GM15510 (cell line): ENCODE measurements around the gene ZNF892.

Experiments used
- POLR2A ChIP-seq: IDR thresholded peaks from 3 replicates; pipeline ENCODE4 v1.6.1; 2011; ENCODE audit warnings: borderline replicate concordance; ENCODE audit not compliant: insufficient read length; ENCODE audit errors: extremely low read depth

Gene ZNF892

DNA sequence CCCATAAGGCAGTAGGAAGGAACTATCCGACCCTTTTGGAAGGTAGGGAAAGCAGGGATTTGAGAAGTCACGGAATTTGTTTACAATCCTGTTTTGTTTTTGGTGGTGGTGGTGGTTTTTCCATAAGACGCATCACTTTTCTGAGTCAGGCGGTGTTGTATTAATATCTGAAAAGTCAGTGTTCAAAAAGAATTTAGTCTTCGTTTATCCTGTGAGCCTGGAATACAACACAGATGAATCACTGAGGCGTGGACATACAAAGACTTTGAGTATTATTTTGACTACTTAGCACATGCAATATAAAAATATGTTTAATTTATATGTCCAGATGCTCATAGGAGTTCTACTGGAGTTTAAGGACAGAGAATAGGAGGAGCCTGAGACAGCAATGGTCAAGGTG, 785 bp downstream of the ZNF892 start:
- no peak for TF ChIP-seq POLR2A

DNA sequence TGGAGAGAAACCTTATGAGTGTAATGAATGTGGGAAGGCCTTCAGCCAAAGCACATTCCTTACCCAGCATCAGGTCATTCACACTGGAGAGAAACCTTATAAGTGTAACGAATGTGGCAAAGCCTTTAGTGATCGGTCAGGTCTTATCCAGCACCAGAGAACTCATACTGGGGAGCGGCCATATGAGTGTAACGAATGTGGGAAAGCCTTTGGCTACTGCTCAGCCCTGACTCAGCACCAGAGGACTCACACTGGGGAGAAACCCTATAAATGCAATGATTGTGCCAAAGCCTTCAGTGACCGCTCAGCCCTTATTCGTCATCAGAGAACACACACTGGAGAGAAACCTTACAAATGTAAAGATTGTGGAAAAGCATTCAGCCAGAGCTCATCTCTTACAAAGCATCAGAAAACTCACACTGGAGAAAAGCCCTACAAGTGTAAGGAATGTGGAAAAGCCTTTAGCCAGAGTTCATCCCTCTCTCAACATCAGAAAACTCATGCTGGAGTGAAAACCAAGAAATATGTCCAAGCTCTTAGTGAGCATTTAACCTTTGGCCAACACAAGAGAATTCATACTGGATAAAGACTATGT, 7.8 kb downstream of the ZNF892 start:
- no peak for TF ChIP-seq POLR2A

DNA sequence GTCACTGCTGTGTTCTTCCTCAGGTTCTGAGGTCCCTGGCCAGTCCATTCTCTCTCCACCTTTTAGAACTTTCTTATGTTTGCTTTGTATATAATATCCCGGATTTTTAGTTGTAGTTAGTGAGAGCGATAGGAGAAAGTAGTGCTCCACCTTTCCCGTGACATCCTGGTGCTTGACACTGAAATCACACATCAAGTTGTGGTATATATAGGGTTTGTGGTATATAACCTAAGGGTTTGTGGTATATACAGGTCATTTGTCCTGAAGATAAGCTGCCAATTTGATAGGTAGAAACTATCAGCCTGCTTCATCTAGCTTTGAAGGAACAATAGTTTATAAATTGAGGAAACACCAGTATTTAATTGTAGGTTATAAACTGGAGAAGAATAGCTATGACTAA, 13.1 kb downstream of the ZNF892 start:
- no peak for TF ChIP-seq POLR2A

DNA sequence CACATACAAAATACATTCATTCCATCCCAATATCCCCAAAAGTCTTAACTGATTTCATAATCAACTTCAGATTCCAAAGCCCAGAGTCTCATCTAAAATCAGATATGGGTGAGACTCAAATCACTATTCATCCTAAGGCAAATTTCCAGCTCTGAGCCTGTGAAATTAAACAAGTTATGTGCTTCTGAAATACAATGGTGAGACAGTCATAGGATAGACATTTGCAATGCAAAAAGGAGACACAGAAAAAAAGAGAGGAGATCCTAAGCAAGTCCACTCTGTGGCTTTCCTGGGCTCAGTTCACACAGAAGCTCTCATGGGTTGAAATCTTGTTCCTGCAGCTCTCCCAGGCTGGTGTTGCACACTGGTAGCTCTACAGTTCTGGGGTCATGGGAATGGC, 18.3 kb downstream of the ZNF892 start:
- no peak for TF ChIP-seq POLR2A

DNA sequence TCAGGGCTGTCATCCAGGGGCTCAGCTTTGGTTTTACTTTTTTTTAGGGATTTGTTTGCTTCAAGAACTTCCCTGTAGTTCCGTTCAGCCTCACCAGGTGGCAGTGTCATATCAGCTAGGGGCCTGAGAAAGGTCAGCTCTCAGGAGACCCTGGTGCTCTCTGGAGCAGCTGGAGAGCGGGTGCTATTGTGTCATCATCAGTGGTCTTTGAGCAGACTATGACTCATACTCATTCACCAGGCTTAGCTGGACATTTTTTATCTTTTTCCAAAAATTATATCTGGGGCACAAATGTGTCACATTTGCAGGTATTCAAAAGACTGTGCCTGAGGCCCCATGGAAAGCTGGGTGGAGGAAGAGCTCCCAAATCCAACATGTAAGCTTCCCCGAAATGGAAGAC, 24.4 kb downstream of the ZNF892 start:
- no peak for TF ChIP-seq POLR2A

GRCh38 chr2:95232232-95232631, 24.9 kb downstream of the ZNF892 start:
- TF ChIP-seq POLR2A = no peak

- no peak for TF ChIP-seq POLR2A
Measured at GRCh38 chr2:95234286-95234785, 27.0 kb downstream of the ZNF892 start.

DNA sequence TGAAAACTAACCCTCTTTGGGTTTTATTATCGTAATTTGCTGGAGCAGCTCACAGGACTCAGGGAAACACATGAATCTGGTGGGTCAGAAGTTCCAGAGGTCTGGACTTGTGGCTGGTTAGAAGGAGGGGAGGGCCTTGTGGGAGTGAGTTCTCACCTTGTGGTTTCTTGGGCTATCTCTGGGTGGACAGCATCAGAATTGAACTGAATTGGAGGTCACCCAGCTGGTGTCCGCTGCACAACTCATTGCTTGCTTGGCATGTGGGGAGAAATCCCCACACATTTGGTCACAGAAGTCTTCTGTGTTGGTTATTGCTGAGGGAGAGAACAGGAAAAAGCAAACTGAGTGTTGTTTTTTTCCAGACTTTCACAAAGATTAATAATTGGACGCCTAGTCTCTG, 27.5 kb downstream of the ZNF892 start:
- no peak for TF ChIP-seq POLR2A

DNA sequence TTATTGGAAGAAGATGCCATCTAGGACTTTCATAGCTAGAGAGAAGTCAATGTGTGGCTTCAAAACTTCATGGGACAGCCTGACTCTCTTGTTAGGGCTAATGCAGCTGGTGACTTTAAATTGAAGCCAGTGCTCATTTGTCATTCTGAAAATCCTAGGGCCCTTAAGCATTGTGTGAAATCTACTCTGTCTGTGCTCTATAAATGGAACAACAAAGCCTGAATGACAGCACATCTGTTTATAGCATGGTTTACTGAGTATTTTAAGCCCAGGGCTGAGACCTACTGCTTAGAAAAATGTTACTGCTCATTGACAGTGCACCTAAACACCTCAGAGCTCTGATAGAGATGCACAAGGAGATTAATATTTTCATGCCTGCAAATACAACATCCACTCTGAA, 30.8 kb downstream of the ZNF892 start:
- no peak for TF ChIP-seq POLR2A

DNA sequence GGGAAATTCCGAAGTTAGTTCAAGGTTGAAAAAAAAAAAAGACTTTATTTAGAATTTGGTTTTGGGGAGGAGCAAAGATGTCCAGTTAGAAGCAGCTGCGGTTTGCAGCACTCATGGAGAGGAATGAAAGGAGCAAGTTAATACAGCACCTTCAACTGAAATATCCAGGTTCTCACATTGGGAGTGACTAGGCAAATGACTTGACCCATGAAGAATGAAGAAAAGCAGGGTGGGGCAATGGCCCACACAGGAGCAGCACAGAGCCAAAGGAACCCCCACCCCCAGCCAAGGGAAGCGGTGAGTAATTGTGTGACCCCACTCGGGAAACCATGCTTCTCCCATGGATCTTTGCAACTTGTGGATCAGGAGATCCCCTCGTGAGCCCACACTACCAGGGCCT, 32.8 kb downstream of the ZNF892 start:
- TF ChIP-seq POLR2A = no peak

DNA sequence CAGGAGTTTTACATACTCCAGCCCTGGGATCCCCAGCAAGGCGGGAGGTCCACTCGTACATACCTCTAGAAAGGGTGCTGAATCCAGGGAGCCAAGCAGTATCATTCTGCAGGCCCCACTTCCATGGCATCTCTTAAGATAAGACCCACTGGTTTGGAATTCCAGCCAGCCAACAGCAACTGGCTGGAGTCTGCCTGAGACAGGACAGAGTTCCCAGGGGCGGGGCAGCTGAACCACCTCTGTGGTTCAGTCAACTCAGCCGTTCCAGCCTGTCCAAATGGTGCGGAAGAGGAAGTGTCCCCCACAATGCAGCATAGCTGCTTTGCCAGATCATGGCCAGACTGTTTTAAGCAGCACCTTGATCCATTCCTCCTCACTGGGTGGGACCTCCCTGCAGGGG, 33.2 kb downstream of the ZNF892 start:
- TF ChIP-seq POLR2A = no peak
